Activated CD8-positive, alpha-beta memory T cell treated with anti-CD3 and anti-CD28 coated beads, Interleukin-2, amount 50 U/mL, for 1 hour (primary cell): Measurements from ENCODE around the gene PSMD10.

Experiments used
- DNase-seq: peaks from one replicate; pipeline ENCODE4 v3.0.0-alpha.2; 2020; ENCODE audit errors: extremely low read depth

PSMD10 gene, protein sequence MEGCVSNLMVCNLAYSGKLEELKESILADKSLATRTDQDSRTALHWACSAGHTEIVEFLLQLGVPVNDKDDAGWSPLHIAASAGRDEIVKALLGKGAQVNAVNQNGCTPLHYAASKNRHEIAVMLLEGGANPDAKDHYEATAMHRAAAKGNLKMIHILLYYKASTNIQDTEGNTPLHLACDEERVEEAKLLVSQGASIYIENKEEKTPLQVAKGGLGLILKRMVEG

DNA sequence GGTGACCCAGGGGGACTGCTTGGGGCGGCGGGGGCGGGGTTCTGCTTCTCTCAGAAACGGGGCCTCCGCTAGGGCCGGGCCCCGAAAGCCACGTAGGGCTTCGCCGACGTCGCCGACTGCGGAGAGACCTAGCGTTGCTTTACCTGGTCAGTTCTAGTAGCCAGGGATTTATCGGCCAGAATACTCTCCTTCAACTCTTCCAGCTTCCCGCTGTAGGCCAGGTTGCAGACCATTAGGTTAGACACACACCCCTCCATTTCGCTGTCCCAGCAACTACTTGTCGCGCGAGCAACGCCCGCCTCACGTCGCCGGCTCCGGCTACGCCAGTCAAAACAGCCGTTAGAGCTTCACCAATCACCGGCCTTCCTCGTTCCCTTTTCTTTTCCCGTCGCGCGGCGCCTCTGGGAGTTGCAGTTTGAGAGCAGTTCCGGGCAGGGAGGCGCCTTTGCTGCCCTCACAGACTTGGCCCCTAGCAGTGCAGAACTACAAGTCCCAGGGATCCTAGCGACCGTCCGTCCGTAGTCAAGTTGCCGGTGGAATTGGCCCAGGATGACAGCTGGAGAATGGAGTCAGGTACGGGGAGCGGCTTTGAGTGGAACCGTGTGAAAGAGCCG is at the start of gene PSMD10, which contains the start of gene ATG4A:
Gene PSMD10 (minus strand): TSS at position 279 of the 614 bp plus-strand sequence. CDS start 22 bp downstream, at position 257.
Gene ATG4A (plus strand): TSS at position 515 of the 614 bp plus-strand sequence. CDS start 49 bp downstream, at position 564.
- DNase-seq, result peak; percentile 66

DNA sequence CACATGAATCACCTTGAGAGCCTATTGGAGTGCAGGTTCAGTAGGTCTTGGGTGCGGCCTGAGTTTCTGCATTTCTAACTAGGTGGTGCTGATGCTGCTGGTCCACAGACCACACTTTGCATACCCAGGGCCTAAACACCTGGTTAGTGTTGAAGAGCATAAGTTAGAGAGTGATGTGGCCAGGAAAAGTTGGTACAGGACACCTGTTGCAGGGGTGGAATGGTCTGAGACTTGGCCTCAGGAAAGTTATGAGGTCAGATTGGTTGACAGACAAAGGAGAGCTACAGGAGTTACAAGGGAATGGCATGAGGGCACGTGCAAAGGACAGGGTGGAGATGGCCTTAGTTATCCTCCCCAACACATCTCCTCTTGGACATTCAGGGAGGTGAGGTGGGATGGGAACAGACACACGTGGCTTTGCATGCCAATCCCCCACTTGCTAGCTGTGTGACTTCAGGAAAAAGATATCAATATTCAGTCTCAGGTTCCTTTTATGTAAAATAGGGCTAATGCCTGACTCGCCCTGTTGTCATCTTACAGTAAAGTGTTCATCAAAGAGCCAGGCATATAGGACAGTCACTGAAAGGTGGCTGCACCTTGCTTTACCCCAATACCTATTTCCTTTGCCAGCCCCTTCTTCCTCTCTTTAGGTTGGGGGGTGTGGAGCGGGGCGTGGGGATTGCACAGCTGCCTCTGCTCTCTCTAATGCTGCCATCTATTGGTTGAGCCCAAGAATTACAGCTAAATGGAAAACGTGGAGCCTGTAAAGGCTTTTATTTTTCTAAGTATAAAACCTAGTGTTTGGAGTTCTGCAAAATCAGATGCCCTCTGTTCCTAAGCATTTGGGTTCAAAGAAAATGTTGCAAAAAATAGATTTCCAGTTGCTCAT is 47.7 kb upstream of the PSMD10 start:
- DNase-seq, result no peak

DNA sequence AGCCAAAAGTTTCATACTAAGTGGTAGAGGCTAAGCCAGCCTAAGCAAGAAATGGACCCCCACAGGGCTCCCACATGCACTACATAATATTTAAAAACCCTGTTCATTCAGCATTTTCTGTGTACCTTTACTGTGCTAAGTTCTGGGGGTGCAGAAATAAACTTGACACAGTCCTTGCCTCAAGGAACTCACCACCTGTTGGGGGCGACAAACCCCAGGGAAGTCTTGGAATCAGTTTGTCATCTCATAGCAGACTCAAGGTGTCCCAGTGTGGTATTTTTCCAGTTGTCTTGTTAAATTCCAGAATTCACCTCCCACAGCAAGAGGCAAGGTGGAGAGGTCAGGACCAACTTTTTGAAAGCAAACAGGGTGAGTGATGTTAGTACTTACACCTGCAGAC is 43.4 kb upstream of the PSMD10 start:
- DNase-seq, result no peak

DNA sequence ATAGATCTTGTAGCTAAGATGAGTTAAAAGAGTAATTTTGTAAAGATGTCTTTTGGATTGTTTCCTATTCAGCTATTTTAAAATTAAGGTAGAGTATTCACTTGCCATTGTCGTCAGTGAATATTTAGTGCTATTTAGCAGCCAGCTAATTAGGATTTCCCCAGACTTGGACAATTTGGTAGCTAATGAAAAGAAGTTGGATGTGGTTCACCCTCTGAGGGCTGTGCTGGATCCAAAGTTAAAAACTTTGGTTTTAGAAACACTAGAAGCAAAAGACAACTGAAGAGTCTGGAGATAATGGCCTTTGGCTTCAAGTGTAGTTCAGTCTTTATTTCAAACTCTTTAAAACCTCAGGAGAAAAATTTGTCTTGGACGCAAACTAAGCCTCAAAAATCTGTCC is 41.5 kb upstream of the PSMD10 start:
- no peak for DNase-seq

DNA sequence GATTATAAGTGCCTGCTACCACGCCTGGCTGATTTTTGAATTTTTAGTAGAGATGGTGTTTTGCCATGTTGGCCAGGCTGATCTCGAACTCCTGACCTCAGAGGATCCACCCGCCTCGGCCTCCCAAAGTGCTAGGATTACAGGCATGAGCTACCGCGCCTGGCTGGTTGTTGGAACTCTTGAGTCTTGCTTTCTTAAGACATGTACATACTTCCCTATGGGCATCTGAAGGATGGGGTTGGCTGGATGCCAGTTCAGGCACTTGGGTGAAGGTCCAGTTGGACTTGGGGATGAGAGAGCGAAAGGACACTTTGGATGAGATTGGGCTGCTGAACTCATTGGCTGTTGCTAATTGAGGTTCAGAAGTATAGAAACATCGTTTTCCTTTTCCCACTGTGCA is 40.7 kb upstream of the PSMD10 start:
- DNase-seq, result no peak

DNA sequence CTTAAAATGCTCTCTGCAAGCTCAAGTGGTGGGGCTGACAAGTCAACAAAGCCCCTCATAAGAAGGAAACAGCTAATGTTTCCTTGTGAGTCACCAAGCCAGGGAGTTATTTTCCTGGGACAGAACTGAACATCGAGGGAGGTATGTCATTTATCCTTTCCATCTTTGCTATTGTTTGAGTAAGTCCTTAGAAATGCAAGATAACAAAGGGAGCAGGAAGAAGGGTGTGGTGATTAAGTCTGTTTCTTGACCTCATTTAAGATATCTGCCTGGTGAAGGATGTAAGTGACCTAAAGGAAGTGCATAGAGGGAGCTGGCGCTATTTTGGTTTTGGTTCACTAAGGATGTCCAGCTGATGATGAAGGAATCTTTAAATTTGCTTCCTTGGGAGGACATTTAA is 40.1 kb upstream of the PSMD10 start:
- no peak for DNase-seq

DNA sequence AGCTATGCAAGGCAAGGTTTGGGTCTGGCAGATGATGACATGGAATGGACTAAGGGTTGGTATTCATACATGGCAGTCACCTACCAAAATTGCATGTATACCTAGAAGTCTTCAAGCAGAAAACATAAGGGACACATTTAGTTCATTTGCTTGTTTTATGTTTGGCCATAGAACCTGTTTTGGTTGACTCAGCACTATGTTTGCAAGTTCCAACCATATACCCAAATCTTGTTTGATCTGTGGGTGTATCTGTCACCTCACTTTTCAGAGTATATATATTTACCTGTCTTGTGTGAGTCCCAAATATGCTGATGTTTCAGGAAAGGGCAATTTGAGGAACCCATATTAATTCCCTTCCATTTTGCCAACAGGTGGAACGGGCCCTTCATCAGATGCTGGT is 39.5 kb upstream of the PSMD10 start:
- DNase-seq, result no peak

DNA sequence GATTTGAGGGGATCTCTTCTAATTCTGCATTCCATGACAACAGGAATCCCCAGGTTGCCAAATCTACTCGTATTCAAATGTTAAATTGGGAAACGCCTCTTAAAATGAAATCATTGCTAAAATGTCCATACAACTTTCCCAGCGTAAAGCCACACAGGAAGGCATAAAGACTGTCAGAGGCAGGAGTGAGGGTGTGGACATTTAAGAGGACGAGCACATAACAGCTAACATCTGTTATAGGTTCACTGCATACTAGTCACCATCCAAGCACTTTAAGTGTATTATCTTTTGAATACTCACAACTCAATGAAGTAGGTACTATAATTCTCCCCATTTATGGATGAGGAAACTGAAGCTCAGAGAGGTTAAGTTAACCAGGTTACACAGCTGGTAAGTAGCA is 35.8 kb upstream of the PSMD10 start:
- DNase-seq, result no peak

DNA sequence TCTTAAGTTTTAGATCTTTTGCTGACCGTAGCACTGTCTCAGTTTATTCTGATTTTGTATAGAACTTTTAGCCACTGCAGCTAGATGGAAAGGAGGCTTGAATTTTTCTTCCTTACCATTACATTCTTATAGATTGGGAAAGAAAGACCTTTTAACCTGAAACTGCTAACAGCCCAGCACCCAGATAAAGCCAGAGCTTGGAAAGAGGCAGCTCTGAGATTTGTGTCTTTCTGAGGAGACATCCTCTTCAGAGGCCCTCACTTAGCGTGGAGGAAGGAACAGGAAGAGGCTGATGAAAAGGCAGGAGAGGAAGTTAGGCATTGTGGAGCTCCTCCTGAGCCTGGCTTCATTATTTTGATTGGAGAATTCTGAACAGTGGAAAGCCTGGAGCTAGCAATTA is 35.3 kb upstream of the PSMD10 start:
- DNase-seq, result no peak

DNA sequence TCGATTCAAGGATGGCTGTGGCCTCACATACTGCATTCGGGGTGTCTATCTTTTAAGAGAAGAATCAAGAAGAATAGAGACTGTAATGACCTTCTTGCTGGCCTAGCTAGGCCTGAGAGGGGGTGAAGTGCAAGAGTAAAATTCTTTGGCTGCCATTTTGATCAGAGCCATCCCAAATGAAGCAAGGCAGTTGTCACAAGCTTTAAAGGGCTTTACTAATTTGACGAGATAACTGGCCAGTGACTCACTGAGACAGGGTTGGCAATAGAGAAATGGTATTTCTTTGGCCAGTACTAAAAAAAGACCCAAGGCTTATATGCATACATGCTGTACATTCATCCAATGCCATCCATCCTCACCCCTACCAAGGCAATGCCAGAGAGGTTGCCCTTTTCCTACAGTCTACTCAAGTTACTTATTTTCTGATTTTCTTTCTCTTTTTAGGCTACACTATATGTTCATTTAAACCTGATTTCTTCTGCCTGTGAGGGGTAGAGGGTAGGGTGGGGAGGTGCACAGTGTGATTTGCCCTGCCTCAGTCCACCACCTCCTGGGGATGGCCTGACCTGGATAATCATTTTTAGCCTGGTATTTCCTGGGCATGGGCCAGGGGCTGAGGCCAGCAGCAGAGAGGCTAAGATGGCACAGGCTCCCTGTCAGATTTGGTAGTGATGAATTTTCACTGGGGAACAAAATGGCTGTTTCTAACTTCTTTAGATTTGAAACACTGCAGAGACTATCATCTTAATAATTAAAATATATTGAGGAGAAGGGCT is 32.4 kb upstream of the PSMD10 start:
- no peak for DNase-seq

DNA sequence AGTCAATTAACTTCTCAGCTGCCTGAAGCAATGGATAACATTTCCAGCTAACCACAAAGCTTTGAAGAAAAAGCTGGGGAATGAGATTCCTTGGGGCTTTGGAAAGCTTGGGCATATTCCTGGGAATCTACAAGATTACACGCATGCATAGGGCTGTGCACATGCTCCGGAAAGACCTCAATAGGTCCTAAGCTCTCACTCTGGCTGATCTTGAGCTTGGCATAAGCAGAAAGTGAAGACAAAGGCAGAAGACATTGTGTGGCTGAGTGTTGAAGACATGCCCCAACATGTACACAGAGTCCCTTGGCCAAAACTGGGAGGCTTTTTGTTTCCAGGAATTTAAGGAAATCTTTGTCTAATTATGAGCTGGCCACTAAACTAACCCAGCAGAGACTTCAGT is 31.4 kb upstream of the PSMD10 start:
- DNase-seq, result no peak

DNA sequence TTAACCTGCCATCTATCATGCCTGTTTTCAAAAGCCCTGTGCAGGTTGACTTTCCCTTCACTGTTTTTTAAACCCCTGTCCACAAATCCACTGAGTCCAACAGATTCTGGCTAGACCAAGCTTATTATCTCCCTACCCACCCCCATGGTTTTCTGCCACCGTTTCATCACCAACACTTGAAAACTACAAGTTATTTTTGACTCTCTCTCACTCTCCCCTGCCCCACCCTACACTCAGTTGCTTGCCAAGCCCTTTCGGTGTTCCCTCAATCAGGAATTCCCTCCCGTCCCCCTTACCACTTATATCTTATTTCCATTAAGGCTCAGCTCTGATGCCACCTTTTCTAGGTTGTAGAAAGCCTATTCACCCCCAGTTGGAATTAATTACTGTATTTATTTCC is 29.9 kb upstream of the PSMD10 start:
- DNase-seq, result no peak

DNA sequence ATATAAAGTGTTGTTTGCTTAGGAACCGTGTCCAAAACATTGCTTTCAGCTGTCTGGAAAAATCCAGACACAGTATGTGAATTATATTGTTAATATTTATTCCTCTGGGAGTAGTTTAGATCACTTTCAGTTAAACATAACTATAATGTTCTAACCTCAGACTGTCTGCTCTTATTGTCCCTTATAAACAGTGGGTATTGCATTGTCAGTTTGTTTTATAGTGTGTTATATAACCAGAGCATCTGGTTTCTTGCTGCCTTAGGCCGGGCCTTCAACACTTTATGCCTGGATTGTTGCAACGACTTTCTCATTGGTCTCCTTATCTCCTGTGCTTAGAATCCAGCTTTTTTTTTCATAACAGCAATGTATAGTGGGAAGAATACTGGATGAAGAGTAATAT is 26.6 kb upstream of the PSMD10 start:
- no peak for DNase-seq

DNA sequence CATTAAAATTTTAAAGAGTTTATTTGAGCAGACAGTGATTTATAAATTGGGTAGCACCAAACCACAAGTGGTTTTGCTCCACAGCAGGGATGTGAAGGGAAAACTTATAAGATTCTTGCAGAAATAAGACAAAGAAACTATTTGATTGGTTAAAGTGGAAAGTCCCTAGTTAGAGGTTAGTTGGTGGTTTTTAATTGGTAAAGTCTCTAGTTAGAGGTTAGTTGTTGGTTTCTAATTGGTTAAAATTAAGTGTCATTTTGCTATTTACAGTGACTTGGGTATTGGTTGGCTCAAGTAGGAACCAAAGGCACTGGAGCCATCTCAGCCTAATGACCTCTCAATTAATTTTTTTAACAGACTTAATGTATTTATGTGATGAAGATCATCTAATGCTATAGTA is 23.2 kb upstream of the PSMD10 start:
- DNase-seq, result no peak

DNA sequence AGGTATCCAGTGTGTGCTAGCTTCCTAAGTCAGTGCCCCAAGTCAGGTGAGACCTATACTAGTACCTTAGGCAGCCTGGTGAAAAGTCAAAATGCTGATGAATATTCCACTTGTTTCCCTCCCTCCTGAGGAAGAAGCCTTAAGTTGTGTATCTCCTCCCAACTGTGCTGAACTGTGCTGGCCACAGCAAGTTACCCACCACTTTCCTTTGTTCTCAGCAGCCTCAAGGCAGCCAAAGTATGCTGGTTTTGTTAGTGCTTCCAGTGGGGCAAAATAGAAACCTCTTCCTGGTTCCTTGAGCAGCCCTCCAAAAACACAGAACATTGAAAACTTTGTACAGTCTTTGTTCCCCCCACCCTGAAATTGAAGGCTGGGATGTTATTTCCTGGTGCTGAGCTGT is 14.1 kb upstream of the PSMD10 start:
- no peak for DNase-seq

DNA sequence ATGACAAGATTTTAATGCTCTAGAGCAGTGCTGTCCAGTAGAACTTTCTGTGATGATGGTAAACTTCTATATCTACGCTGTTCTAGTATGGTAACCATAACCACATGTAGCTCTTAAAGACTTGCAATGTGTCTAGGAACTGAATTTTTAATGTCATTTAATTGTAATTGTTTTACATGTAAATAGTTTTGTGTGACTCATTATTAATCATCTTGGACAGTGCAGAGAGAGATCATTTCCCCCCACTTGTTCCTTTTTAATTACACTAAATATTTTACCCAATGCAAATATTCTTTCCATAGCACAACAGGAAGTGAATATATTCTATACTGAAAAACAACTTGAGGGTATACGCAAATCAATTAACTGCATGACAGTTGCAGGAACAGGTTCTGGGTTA is 6.0 kb upstream of the PSMD10 start:
- DNase-seq, result no peak

DNA sequence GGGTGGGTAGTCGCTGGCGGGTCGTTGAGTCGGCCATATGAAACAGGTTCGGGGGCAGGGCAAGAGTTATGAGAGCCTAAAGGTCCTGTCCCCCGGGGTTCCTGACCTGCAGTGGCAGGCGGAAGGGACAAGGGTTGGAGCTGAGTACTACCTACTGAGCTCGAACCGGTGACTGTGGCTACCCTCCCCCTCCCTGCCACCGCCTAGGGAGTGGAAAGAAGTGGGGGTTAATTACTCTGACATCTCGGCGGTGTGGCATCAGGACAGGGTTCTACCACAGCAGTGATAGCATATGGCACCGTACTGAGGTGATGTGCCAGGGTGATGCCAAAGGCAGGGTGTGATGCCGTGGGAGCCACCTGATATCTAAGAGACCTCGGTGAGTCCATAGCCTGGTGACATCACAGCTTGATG is 543 bp upstream of the PSMD10 start:
- peak; percentile 4 for DNase-seq

DNA sequence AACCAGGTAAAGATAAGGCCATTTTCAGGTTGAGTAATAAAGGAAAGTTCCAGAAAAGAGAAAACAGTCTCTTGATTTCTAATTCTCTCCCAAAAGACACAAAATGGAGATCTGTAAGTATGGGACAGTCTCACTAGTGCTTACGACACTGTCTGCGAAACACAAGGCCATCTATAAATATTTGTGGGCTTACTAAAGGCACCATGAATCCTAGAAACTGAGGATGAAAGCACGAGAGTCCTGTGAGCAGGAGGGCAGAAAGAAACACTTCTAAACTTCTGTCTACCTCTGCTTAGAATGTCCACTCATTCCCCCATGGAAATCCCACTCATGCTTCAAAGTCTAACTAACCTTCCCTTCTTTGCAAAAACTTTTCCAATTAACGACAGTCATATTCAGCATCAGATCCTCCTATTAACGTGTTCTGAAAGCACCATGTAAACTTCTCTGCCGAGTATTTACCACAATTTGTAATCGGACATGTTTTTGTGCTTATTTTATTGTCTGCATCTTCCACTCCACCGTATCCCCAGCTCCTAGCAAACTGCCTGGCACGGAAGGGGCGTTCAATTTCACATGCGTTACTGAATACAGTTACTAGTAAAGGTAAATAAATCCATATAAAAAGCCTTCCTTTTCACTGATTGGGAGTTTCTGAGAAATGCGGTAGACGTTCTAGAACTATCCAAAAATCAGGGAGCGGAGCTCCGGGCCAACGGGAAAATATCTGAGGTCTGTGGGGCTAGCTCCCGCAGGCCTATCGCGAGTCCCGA is 665 bp downstream of the PSMD10 start:
- DNase-seq, result no peak

DNA sequence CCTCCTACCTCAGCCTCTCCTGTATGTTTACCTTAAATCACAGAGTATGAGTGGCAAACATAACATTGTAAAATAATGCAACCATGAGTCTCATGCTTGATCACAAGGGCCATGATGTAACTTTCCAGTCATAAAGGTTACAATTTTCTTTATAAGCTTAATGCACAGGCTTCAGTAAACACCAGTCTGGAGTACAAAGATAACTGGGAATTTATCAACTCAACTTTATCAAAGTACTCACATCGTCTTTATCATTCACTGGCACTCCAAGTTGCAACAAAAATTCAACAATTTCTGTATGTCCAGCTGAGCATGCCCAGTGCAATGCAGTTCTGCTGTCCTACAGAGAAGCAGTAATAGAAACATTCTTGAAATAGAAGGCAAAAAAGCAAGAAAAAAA is 2.8 kb downstream of the PSMD10 start:
- DNase-seq, result no peak

DNA sequence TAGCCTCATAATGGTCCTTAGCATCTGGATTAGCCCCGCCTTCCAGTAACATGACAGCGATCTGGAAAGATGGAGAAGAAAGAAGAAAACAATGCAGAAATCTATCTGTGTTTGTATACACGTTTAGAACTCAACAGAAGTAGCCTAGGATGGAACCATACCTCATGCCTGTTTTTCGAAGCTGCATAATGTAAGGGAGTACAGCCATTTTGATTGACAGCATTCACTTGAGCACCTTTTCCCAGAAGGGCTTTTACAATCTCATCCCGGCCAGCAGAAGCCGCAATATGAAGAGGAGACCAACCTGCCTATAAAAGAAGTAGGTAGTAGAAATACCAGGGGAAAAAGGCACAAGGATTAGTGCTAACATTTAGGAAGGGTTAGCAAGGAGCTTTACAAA is 3.5 kb downstream of the PSMD10 start:
- no peak for DNase-seq

DNA sequence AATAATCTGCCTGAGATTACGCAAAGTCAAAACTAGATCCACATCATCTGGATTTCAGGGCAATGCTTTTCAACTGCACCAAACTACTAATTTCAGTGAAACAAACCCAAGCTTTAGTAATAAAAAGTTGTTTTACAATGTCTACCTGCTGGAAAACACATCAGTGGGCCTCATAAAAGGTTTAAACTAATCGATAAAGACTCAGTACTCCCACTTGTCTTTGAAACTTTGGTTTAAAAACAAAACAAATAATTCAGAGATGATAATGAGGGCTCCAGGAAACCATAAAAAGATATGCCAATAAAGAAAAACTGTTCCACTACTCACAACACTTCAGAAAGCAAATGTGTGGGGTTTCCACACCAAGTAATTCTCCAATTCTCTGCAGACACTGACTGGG is 10.2 kb downstream of the PSMD10 start:
- no peak for DNase-seq
